Measurements from ENCODE around the gene CCBE1.
A peak's percentile ranks its signal among the peaks of the same experiment; 100 is the strongest.

The CCBE1 gene

GRCh38 chr18:59613903-59614302 lies 83.3 kb downstream of the CCBE1 start:
- DNase-seq, result no peak

GRCh38 chr18:59612381-59612780 lies 84.8 kb downstream of the CCBE1 start:
- DNase-seq, result peak; percentile 99

GRCh38 chr18:59610546-59611140 lies 86.6 kb downstream of the CCBE1 start:
- no peak for DNase-seq

- no peak for DNase-seq
Measured at GRCh38 chr18:59609654-59610053, 87.6 kb downstream of the CCBE1 start.

- DNase-seq, result no peak
Measured at GRCh38 chr18:59607471-59607870, 89.8 kb downstream of the CCBE1 start.

- no peak for DNase-seq
Measured at GRCh38 chr18:59607078-59607379, 90.2 kb downstream of the CCBE1 start.

GRCh38 chr18:59606193-59607077 lies 90.8 kb downstream of the CCBE1 start:
- peak; percentile 48 for DNase-seq

- no peak for DNase-seq
Measured at GRCh38 chr18:59605633-59606192, 91.5 kb downstream of the CCBE1 start.

GRCh38 chr18:59604877-59605276 lies 92.3 kb downstream of the CCBE1 start:
- DNase-seq, result no peak

- no peak for DNase-seq
Measured at GRCh38 chr18:59597049-59597448, 100.2 kb downstream of the CCBE1 start.

GRCh38 chr18:59593291-59593717 lies 103.9 kb downstream of the CCBE1 start:
- peak; percentile 81 for DNase-seq

- no peak for DNase-seq
Measured at GRCh38 chr18:59592624-59593023, 104.6 kb downstream of the CCBE1 start.

- no peak for DNase-seq
Measured at GRCh38 chr18:59582395-59582794, 114.8 kb downstream of the CCBE1 start.

GRCh38 chr18:59579509-59579908 lies 117.7 kb downstream of the CCBE1 start:
- DNase-seq, result no peak

- DNase-seq, result peak; percentile 83
Measured at GRCh38 chr18:59577386-59577655, 119.9 kb downstream of the CCBE1 start.

- DNase-seq, result no peak
Measured at GRCh38 chr18:59576541-59577385, 120.5 kb downstream of the CCBE1 start.

- no peak for DNase-seq
Measured at GRCh38 chr18:59575995-59576394, 121.2 kb downstream of the CCBE1 start.

GRCh38 chr18:59573962-59574361 lies 123.3 kb downstream of the CCBE1 start:
- DNase-seq, result no peak

GRCh38 chr18:59571902-59572301 lies 125.3 kb downstream of the CCBE1 start:
- no peak for DNase-seq

GRCh38 chr18:59570796-59571195 lies 126.4 kb downstream of the CCBE1 start:
- DNase-seq, result no peak

- DNase-seq, result peak; percentile 50
Measured at GRCh38 chr18:59570101-59570775, 127.0 kb downstream of the CCBE1 start.

GRCh38 chr18:59569390-59569791 lies 127.8 kb downstream of the CCBE1 start:
- no peak for DNase-seq

GRCh38 chr18:59567431-59567830 lies 129.8 kb downstream of the CCBE1 start:
- no peak for DNase-seq

Measured in fibroblast of skin of abdomen (primary cell).